Spleen (tissue), 7 donors: ENCODE data around the gene FANCM.

ENCODE experiments used
- POLR2A ChIP-seq, 3 donors: fragments of 450-650 bp; IDR thresholded peaks; one replicate each; pipeline ENCODE4 v1.5.1; 2017; ENCODE audit warnings: antibody characterized with exemption in 3 of 3, mild to moderate bottlenecking in 1 of 3
- TF ChIP-seq, protein P1 (sequence below), 11 experiments: fragments of 200-600 bp in 7 of 11; fragments of 450-650 bp in 4 of 11; sonication (generic) in 4 of 11; IDR thresholded peaks in 8 of 11; conservative IDR thresholded peaks in 3 of 11; 1 replicate in 7 of 11; 2 replicates in 4 of 11; pipeline versions ENCODE4 v1.4.0 to v1.8.0; 2016 to 2021; ENCODE audit warnings: antibody characterized with exemption in 11 of 11, inconsistent platforms in 4 of 11, mild to moderate bottlenecking in 1 of 11
- donor health status: DM: no; HTN: no; CAD: no; lungs with moderate emphysema.
- donor health status: DM: no; HTN: no; CAD: no.
- donor health status: DM: no; HTN: no; CAD: no.

- TF ChIP-seq, protein P1, sequence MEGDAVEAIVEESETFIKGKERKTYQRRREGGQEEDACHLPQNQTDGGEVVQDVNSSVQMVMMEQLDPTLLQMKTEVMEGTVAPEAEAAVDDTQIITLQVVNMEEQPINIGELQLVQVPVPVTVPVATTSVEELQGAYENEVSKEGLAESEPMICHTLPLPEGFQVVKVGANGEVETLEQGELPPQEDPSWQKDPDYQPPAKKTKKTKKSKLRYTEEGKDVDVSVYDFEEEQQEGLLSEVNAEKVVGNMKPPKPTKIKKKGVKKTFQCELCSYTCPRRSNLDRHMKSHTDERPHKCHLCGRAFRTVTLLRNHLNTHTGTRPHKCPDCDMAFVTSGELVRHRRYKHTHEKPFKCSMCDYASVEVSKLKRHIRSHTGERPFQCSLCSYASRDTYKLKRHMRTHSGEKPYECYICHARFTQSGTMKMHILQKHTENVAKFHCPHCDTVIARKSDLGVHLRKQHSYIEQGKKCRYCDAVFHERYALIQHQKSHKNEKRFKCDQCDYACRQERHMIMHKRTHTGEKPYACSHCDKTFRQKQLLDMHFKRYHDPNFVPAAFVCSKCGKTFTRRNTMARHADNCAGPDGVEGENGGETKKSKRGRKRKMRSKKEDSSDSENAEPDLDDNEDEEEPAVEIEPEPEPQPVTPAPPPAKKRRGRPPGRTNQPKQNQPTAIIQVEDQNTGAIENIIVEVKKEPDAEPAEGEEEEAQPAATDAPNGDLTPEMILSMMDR (IDR thresholded peaks at IDR 0.05 in 8 of 11, conservative IDR thresholded peaks at IDR 0.05 in 3 of 11), result no peak
- TF ChIP-seq POLR2A (IDR thresholded peaks at IDR 0.05), result no peak
Observed at GRCh38 chr14:45177076-45177475, 41.3 kb downstream of the FANCM start.
